GM19455 (cell line): ENCODE measurements around the gene LIM2.

Experiments
- ATAC-seq: cut with Tn5 transposase; IDR thresholded peaks from one replicate; pipeline ENCODE4 v1.9.1; 2021; ENCODE audit not compliant: unreplicated experiment

Gene LIM2

DNA sequence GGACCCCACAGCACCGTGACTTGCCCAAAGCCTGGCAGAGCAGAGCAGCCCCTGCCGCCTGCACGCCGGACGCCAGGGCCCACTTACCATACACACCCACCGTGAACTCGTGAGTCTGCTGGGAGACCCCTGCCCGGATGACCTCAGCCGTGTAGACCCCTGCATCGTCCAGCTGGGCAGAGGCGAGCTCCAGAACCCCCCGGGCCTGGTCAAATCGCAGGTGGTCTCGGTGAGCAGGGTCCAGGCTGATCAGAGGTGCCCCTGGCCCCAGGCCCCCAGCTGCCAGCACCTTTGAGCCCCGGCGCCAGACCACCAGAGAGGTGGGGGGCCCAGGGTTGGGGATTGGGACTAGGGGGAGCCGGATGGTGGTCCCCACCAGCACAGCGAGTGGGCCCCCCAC is 46.7 kb downstream of the LIM2 start:
- ATAC-seq = no peak

DNA sequence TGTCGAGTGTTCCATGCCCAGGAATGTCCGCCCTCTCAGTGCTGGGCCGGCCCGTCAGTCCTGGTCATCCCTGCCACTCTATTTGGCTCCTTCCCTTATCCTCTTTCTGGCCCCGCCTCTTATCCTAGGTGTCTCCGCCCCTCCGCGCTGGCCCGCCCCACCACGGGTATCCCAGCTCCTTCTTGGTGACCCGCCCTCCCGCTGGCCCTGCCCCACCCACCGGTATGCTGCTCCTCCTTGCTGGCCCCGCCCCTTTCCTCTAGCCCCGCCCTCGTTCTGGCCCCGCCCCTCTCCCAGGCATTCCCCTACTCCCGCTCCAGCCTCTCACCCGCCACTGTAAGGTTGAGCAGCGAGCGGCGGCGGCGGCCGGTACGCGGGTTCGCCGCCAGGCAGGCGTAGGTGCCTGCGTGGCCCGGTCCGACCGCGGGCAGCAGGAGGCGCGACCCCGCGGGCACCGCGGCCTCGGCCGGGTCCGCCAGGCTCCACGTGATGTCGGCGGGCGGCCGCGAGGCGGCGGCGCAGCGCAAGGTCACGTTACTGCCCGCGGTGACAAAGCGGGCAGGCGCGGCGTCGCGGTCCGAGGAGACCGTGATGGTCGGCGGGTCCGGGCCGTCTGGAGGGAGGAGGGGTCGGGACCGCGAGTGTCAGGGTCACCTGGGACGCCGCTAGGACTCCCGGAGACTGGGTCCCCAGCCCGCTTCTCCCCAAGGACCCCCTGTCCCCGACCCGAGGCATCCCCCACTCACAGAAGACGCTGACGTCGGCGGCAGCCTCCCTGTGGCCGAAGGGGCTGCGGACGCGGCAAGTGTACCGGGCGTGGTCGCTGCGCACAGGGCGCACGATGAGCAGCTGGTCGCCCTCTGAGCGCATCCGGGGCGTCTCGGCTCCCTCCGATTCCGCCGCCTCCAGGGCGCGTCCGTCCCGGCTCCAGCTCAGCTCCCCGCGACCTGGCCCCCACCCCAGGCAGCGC is 47.8 kb downstream of the LIM2 start:
- peak; percentile 55 for ATAC-seq

DNA sequence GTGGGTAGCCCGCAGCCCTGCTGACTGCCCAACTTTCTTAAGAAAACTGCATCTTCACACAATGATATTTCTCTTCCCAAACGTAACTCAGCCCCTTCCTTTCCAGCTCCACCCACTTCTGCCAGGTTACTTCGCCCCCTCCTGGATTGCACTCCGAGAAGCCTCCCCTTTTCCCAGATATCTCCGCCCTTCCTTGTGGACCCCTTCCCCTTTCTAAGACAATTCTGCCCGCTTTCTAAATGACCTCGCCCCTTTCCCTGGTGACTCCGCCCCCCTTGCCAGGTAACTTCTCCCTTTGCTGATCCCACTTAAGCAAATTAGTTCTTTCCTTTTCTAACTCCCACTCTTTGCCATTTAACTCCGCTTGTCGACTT is 48.5 kb downstream of the LIM2 start:
- no peak for ATAC-seq

DNA sequence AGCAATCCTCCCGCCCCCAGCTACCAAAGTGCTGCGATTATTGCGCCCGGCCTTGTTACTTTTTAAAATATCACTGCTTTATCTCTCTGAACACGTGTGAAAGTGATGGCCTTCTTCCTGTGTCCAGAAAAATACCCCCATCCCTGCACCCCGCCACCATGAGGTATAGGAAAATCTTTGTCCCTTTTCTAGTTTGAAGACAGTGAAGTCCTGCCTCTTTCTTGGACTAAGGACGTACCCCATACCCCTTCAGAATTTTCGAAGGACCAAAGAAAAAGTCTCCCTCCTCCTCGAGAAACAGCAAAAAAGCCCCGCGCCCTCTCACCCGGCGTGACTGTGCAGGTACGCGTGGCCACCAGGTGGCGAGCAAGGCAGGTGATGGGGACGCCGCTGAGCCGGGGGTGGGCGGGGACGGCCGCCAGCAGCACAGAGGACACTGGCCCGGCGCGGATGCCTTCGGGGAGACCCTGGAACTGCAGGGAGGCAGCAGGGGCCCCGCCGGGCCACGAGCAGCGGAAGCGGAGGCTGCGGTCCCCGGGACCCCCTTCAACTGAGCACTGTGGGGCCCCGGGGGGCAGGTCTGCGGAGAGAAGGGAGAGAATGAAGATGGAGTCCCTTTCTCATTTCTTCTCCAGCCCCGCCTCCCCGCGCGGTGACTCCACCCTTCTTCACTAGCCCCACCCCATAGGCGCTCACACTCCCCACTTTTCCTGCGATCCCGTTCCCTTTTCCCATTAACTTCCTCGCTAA is 49.0 kb downstream of the LIM2 start:
- peak; percentile 54 for ATAC-seq

DNA sequence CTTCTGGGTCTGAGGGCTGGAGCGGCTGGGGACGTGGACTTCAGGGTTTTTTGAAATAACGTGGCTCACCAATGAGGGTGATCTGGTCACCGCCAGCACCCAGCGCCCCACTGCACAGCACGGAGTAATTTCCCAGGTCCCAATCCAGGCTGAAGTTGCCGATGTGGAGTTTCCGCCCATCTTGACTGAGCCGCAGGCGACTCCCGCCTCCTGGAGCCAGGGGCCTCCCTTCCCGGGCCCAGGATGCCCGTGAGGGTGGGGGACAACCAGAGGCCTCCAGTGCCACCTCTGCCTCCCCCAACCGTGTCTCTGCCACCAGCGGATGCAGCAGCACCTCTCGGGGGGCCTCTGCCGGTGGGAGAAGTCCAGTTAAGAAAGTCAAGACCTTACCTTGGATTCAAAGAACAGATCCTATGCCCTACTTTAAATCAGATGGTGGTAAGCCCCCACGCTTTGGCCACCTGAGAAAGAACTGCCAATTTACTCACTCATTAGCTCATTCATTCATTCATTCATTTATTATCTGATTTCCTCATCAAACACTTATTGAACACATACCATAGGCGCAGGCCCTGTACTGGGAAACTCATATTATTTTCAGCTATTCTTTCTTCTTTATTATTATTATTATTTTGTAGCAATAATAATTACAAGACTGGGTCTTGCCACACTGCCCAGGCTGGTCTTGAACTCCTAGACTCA is 49.8 kb downstream of the LIM2 start:
- no peak for ATAC-seq

DNA sequence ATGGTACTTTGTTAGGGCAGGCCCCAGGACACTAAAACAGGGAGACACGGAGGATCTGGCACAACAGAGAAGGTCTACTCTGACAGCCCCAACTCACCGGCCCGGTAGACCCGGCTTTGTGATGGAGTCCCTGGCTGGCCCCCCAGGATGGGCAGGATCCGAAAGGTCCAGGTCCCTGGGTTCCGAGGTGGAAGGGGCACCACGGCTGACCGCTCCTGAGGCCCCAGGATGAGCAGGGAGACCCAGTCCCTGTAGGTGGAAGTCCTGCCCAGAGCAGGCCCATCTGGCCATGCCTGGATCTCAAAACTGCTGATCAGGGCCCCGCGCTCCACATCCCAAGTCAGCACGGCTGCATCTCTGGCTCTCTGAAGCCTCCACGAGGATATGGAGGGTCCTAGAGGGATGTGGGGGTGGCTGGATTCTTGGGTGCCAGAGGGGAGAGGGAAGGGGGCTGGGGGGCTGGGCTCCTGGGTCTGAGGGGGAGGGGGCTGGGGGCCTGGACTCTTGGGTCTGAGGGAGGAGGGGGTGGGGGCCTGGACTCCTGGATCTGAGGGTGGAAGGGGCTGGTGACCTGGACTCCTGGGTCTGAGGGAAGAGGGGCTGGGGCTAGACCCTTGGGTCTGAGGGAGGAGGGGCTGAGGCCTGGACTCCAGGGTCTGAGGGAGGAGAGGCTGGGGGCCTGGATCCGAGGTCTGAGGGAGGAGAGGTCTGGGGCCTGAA is 50.5 kb downstream of the LIM2 start:
- no peak for ATAC-seq

DNA sequence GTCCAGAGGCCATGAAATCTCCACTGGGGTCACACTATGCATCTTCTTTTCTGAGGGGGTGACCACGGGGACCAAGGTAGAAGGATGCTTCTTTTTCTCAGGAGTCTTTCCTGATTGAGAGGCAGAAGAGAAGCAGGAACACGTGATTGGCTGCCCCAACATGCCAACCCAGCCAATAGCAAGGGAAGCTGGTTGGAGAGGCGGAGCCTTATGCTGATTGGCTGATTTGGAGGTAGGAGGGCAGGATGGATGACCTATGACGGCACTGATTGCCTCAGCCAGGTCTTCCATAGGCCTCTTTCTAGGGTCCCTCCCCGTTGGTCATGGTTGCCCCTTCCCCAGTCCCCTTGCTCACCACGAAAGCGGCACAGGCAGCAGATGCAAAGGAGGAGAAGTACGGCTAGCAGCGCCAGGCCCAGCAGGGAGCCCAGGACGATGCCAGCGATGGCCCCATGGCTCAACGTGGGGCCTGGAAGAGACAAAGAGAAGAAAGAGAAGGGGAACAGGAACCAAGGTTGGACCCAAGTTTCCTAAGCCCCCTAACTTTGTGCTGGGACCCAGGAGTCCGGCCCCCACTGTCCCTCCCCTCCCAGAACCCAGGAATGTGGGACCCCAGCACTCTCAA is 53.8 kb downstream of the LIM2 start:
- ATAC-seq = no peak

DNA sequence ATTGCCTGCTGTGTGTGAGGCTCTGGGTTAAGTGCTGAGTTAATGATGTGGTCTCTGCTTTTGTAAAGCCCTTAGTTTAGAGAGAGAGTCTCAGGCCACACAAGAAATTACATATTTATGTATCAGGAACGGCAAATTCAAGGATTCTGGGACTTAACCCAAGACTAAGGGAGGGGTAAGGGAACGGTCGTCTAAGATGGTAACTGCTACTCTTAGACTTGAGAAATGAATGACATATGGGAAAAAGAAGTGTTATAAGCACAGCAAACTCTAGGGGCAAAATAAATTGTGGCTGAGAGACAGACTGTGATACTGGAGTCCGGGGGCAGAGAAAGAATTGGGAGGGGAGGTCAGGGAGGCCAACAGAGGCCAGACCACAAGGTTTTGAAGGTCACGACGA is 56.1 kb downstream of the LIM2 start:
- ATAC-seq = no peak

DNA sequence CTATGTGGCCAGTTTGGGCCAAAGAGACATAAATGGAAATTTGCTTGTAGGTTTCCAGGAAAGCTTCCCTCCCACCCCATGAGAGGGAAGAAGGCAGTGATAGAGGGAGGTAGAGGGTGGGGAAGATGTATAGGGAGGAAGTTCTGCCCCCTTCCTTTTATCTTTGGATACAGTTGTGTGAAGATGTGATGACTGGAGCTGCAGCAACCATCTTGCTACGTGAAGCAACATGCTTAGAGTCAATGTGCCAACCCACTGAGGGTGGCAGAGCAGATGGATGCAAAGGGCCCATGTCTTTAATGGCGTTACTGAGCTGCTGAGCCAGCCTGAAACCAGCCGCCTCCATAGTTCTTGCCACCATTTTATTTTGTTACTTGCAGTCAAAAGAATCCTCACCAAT is 56.6 kb downstream of the LIM2 start:
- no peak for ATAC-seq

DNA sequence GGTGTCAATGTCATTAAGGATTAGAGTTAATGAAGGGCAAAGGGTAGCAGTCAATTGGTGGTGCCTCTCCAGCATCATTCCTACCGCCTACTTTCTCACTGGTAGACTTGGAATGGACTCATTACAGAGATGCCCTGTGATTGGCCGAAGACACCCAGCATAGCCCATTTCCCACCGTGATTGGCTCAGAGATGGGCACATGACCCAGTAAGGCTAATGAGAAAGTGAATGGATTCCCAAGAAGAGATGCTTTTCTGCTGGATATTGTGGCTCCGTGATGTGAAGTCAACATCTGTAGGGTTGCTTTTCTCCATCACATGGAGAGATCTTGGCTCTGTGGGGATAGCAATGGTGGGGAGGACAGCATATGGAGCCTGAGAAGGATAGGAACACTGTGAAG is 57.4 kb downstream of the LIM2 start:
- no peak for ATAC-seq
